ENCODE measurements around the gene TCL1A.

Gene TCL1A

DNA sequence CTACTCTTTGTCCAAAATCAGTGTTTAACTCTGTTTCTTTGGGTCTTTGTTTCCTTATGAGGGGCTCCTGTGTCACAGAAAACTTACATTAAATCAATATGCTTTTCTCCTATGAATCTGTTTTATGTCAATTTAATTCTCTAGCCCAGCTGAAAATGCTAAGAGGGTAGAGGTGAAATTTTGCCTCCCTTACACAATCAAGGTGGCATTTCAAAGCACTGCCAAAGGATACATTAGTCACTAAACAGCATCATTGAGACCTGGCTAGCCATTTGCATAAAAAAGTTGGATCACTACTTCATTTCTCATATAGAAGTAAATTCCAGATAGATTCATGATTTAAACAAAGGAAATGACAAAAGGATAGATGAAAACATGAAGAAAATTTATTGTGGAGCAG is 15.6 kb downstream of the TCL1A start:
- Histone ChIP-seq H3K27ac (no peak overlapping the region), H3K4me3 (no peak overlapping the region), H3K9me3 (no peaks in the 10 kb centered on the region), H3K27me3 (peaks cover 0 to 11% of the 10 kb centered on the region in 2 donors), H3K36me3 (no peaks in the 10 kb centered on the region), H3K4me1 (peaks cover 0 to 15% (median 0%) of the 10 kb centered on the region in 4 donors)
- TF ChIP-seq, protein P1, sequence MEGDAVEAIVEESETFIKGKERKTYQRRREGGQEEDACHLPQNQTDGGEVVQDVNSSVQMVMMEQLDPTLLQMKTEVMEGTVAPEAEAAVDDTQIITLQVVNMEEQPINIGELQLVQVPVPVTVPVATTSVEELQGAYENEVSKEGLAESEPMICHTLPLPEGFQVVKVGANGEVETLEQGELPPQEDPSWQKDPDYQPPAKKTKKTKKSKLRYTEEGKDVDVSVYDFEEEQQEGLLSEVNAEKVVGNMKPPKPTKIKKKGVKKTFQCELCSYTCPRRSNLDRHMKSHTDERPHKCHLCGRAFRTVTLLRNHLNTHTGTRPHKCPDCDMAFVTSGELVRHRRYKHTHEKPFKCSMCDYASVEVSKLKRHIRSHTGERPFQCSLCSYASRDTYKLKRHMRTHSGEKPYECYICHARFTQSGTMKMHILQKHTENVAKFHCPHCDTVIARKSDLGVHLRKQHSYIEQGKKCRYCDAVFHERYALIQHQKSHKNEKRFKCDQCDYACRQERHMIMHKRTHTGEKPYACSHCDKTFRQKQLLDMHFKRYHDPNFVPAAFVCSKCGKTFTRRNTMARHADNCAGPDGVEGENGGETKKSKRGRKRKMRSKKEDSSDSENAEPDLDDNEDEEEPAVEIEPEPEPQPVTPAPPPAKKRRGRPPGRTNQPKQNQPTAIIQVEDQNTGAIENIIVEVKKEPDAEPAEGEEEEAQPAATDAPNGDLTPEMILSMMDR (IDR thresholded peaks at IDR 0.05): no peak
- no peak for DNase-seq
- intact Hi-C loops (cut with DNase I; ENCODE audit: low total_unique reads): no loop called here

DNA sequence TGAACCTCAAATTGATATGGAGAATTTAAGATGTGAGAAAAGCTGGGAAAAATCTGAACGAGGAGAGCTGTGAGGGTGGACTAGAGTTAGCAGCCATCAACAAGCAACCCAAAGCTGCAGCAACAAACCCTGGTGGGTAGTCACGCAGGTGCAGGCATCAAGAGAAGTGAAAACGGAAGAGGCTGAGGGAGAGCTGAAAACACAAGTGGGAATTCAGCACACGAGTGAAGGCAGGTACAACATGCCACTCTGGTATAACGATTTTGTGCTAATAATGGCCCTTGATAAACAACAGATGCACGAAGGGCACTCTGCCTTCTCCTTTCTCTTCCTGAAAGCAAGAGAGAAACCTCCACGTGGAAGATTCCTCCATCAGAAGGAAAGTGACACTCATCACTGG is 16.2 kb downstream of the TCL1A start:
- Histone ChIP-seq H3K9me3 (no peaks in the 10 kb centered on the region), H3K4me1 (peaks cover 0 to 15% (median 0%) of the 10 kb centered on the region in 4 donors), H3K27me3 (peaks cover 0 to 15% of the 10 kb centered on the region in 2 donors), H3K4me3 (no peak overlapping the region), H3K36me3 (no peaks in the 10 kb centered on the region), H3K27ac (no peak overlapping the region)
- TF ChIP-seq, protein P1 (IDR thresholded peaks at IDR 0.05): no peak
- no peak for DNase-seq
- intact Hi-C loops (cut with DNase I; ENCODE audit: low total_unique reads): no loop called here

DNA sequence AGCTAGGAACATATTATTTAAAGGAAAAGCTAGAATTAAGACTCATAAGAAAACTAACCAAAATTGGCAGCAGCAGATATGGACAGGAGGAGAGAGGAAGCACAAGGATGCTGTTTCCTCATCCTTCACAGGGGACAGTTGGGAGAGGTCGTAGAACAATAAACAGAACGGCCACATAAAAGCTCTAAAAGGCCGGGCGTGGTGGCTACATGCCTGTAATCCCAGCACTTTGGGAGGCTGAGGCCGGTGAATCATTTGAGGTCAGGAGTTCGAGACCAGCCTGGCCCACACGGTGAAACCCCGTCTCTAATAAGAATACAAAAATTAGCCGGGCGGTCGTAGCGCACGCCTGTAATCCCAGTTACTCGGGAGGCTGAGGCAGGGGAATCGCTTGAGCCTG is 17.2 kb downstream of the TCL1A start:
- no peak for DNase-seq
- Histone ChIP-seq H3K27ac (no peak overlapping the region), H3K27me3 (peaks cover 0 to 15% of the 10 kb centered on the region in 2 donors), H3K36me3 (no peaks in the 10 kb centered on the region), H3K4me3 (no peak overlapping the region), H3K4me1 (peaks cover 0 to 15% (median 0%) of the 10 kb centered on the region in 4 donors), H3K9me3 (no peaks in the 10 kb centered on the region)
- intact Hi-C loops (cut with DNase I; ENCODE audit: low total_unique reads): no loop called here
- TF ChIP-seq, protein P1 (IDR thresholded peaks at IDR 0.05): no peak

DNA sequence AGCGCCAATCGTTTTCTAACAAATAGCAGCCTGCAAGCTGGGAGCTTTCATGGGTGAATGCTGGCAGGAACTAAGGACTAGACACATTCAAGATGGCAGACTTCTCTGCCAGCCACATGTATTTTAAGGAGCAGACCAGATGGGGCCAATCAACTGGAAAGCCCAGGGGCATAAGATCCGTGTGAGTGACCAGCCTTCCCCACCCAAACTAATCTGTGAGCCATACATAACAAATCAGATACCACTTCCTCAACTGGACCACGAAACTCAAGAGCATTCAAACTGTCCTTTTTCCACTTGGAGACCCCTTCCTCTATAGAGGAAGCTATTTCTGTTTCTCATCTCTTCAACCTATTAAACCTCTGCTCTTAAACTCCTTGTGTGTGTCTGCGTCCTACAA is 18.0 kb downstream of the TCL1A start:
- TF ChIP-seq, protein P1 (IDR thresholded peaks at IDR 0.05): no peak
- no peak overlapping the region for H3K27ac ChIP-seq
- intact Hi-C loops (cut with DNase I; ENCODE audit: low total_unique reads): no loop called here
- no peak for DNase-seq
- H3K36me3 ChIP-seq: no peaks in the 10 kb centered on the region
- peaks cover 0 to 15% (median 0%) of the 10 kb centered on the region in 4 donors for H3K4me1 ChIP-seq
- H3K27me3 ChIP-seq: peaks cover 0 to 18% of the 10 kb centered on the region in 2 donors
- H3K4me3 ChIP-seq: no peak overlapping the region
- no peaks in the 10 kb centered on the region for H3K9me3 ChIP-seq

DNA sequence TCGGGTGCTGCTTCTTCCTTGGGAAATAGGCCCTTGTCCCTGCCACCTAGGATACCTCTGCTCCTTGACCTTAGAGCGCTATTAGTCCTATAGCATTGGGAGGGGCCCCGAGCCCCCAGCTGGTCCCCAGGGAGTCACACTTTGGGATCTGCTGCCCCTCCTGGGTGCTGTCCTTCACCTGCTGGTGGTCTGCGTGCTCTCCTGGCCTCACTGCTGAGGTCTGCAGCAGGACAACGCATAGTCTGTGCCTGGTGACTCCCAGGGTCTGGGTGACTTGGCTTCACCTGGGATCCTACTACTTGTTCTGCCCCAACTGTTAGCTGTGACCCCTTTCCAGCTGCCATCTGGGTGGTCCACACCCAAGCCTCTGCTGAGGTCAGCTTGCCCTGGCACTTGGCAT is 18.9 kb downstream of the TCL1A start:
- no peak overlapping the region for H3K4me3 ChIP-seq
- DNase-seq: no peak
- intact Hi-C loops (cut with DNase I; ENCODE audit: low total_unique reads): no loop called here
- H3K4me1 ChIP-seq: peaks cover 0 to 9% (median 0%) of the 10 kb centered on the region in 4 donors
- H3K27me3 ChIP-seq: peaks cover 0 to 18% of the 10 kb centered on the region in 2 donors
- H3K36me3 ChIP-seq: no peaks in the 10 kb centered on the region
- H3K9me3 ChIP-seq: no peaks in the 10 kb centered on the region
- H3K27ac ChIP-seq: no peak overlapping the region
- TF ChIP-seq, protein P1 (IDR thresholded peaks at IDR 0.05): no peak

DNA sequence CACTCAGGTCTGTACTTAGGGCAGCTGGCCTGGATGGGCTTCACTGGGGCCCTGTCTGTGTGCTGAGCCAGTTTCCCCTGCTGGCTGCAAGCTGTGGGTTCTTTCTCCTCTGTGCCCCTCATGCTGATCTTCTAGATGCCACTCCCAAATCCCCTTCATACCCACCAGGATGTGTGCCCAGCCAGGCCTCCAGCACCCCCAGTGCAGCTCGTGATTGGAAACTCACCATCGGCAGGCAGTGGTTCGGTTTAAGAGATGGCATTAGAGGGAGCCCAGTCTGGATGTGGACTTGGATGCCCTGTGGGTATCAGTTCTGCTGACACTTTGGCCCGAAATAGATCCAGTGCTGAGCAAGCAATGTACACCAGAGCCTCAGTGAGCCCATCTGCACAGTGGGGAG is 21.8 kb downstream of the TCL1A start:
- TF ChIP-seq, protein P1 (IDR thresholded peaks at IDR 0.05): no peak
- no peak overlapping the region for H3K4me3 ChIP-seq
- no peaks in the 10 kb centered on the region for H3K36me3 ChIP-seq
- H3K4me1 ChIP-seq: no peaks in the 10 kb centered on the region
- peaks cover 0 to 18% of the 10 kb centered on the region in 2 donors for H3K27me3 ChIP-seq
- H3K27ac ChIP-seq: no peak overlapping the region
- H3K9me3 ChIP-seq: no peaks in the 10 kb centered on the region
- DNase-seq: no peak
- intact Hi-C loops (cut with DNase I; ENCODE audit: low total_unique reads): no loop called here
